PC-3 (cell line): ENCODE results near the gene DAPP1.

Source experiments
- CTCF ChIP-seq: fragments of 300-600 bp; sonication (generic); conservative IDR thresholded peaks from 2 replicates; pipeline ENCODE4 v1.5.1; 2017; ENCODE audit warnings: antibody characterized with exemption, low read depth, mild to moderate bottlenecking, low read length
- EZH2phosphoT487 ChIP-seq: fragments of 300-600 bp; sonication (generic); IDR thresholded peaks from 2 replicates; pipeline ENCODE4 v1.6.1; 2018; ENCODE audit warnings: mild to moderate bottlenecking, antibody characterized with exemption, low read length, borderline replicate concordance

GRCh38 chr4:99886146-99886545 is 69.5 kb downstream of the DAPP1 start:
- no peak for TF ChIP-seq CTCF
- no peak for TF ChIP-seq EZH2phosphoT487
